DND-41 (cell line): Measurements from ENCODE around the gene IDI1.
A peak's percentile ranks its signal among the peaks of the same experiment; 100 is the strongest.

Source experiments
- ATAC-seq: fragments of 200-7000 bp; cut with Tn5 transposase; 3 replicates; pipeline ENCODE4 v1.9.1; 2021; ENCODE audit warnings: low read depth; ENCODE audit not compliant: insufficient read depth
- DNase-seq: peaks from one replicate; pipeline ENCODE4 v3.0.0-alpha.2; 2020
- H2AFZ ChIP-seq: 2 replicates; pipeline ENCODE4 v1.6.0; 2012; ENCODE audit warnings: low read depth, low read length
- H3K27ac ChIP-seq: 2 replicates; pipeline ENCODE4 v1.5.1; 2012; ENCODE audit warnings: low read length, inconsistent platforms
- H3K27me3 ChIP-seq: fragments of 200-600 bp; sonication (generic); 2 replicates; pipeline ENCODE4 v1.6.0; 2012; ENCODE audit warnings: low read length, mild to moderate bottlenecking, inconsistent platforms; ENCODE audit not compliant: insufficient read depth, poor library complexity
- H3K36me3 ChIP-seq: 2 replicates; pipeline ENCODE4 v1.5.1; 2012; ENCODE audit warnings: low read length, inconsistent platforms; ENCODE audit not compliant: insufficient read depth
- H3K4me1 ChIP-seq: 2 replicates; pipeline ENCODE4 v1.5.1; 2012; ENCODE audit warnings: mild to moderate bottlenecking, low read length; ENCODE audit not compliant: insufficient read depth
- H3K4me2 ChIP-seq: 2 replicates; pipeline ENCODE4 v1.6.0; 2012; ENCODE audit warnings: mild to moderate bottlenecking, moderate library complexity, low read length, inconsistent platforms; ENCODE audit not compliant: insufficient read depth
- H3K4me3 ChIP-seq, 2 experiments: fragments of 200-600 bp in 1 of 2; shearing (Covaris generic) in 1 of 2; 2 replicates each; pipeline ENCODE4 v1.5.1; 2012 to 2016; ENCODE audit warnings: inconsistent platforms in 2 of 2, low read length in 2 of 2, mild to moderate bottlenecking in 2 of 2, low read depth in 1 of 2, moderate library complexity in 1 of 2
- H3K79me2 ChIP-seq: 2 replicates; pipeline ENCODE4 v1.6.0; 2012; ENCODE audit warnings: low read length, inconsistent platforms; ENCODE audit not compliant: insufficient read depth
- H3K9ac ChIP-seq: 2 replicates; pipeline ENCODE4 v1.6.0; 2012; ENCODE audit warnings: low read depth, mild to moderate bottlenecking, inconsistent platforms, low read length, moderate library complexity
- H3K9me3 ChIP-seq: 2 replicates; pipeline ENCODE4 v1.5.1; 2012; ENCODE audit warnings: low read length, moderate library complexity, mild to moderate bottlenecking, inconsistent platforms; ENCODE audit not compliant: insufficient read depth, severe bottlenecking
- H4K20me1 ChIP-seq: 2 replicates; pipeline ENCODE4 v1.6.0; 2012; ENCODE audit warnings: low read length; ENCODE audit not compliant: insufficient read depth
- CTCF ChIP-seq: IDR thresholded peaks from 2 replicates; pipeline ENCODE4 v1.5.1; 2012; ENCODE audit warnings: borderline replicate concordance, low read length, moderate library complexity, mild to moderate bottlenecking; ENCODE audit not compliant: poor library complexity, severe bottlenecking; ENCODE audit errors: extremely low read depth
- EZH2 ChIP-seq: IDR thresholded peaks from 3 replicates; pipeline ENCODE4 v1.6.1; 2012; ENCODE audit warnings: borderline replicate concordance, low read depth, mild to moderate bottlenecking, moderate library complexity, low read length, inconsistent platforms; ENCODE audit not compliant: severe bottlenecking

Gene IDI1

GRCh38 chr10:1037098-1037497 is 11.8 kb downstream of the IDI1 start:
- Histone ChIP-seq H3K79me2 (no peaks in the 10 kb centered on the region; the same call in 1 of the 2 replicates), H3K27me3 (no peaks in the 10 kb centered on the region), H3K36me3 (peaks cover 48% of the 10 kb centered on the region), H3K27ac (no peak overlapping the region), H3K4me1 (no peaks in the 10 kb centered on the region), H3K4me2 (no peak overlapping the region), H3K9ac (no peak overlapping the region), H3K4me3 (no peak overlapping the region), H3K9me3 (no peaks in the 10 kb centered on the region), H2AFZ (no peak overlapping the region), H4K20me1 (peaks cover 17% of the 10 kb centered on the region; the same call in 1 of the 2 replicates)
- ATAC-seq (no peak), DNase-seq (no peak)
- no peak for TF ChIP-seq CTCF
- no peak for TF ChIP-seq EZH2

- Histone ChIP-seq H4K20me1 (peaks cover 17% of the 10 kb centered on the region; the same call in 1 of the 2 replicates), H3K79me2 (no peaks in the 10 kb centered on the region; the same call in 1 of the 2 replicates), H2AFZ (no peak overlapping the region), H3K9me3 (no peaks in the 10 kb centered on the region), H3K4me3 (no peak overlapping the region), H3K27me3 (no peaks in the 10 kb centered on the region), H3K4me2 (no peak overlapping the region), H3K4me1 (no peaks in the 10 kb centered on the region), H3K9ac (no peak overlapping the region), H3K27ac (no peak overlapping the region), H3K36me3 (peaks cover 43% of the 10 kb centered on the region)
- TF ChIP-seq EZH2: no peak
- no peak for TF ChIP-seq CTCF
- ATAC-seq: peak; percentile 47
- no peak for DNase-seq
Measured at GRCh38 chr10:1036341-1036791, 12.6 kb downstream of the IDI1 start.

DNA sequence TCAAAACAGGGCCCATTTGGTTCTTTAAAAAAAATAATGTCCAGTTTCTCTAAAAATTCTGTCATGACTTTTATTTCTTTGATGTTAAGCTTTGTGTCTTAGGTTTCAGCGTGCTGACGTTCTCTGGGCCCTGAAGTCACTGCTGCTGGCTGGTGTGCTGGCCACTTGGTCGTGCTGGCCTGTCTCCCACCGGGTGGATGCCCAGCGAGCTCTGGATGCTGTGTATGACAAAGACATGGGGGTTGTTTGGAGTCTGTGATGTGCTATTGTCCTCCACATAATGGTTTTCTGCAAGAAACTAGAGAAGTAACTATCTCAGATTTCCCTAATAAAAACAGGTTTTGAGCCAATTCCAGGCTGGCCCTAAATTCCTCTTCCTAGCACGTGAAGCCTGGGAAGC is 13.7 kb downstream of the IDI1 start:
- no peak overlapping the region for H3K4me2 ChIP-seq
- TF ChIP-seq EZH2 (no peak), CTCF (no peak)
- H3K4me1 ChIP-seq: no peaks in the 10 kb centered on the region
- no peak overlapping the region for H2AFZ ChIP-seq
- no peak for DNase-seq
- ATAC-seq: no peak
- H3K79me2 ChIP-seq: no peaks in the 10 kb centered on the region; the same call in 1 of the 2 replicates
- H4K20me1 ChIP-seq: peaks cover 15% of the 10 kb centered on the region; the same call in 1 of the 2 replicates
- no peak overlapping the region for H3K27ac ChIP-seq
- H3K9me3 ChIP-seq: no peaks in the 10 kb centered on the region
- no peak overlapping the region for H3K9ac ChIP-seq
- H3K27me3 ChIP-seq: no peaks in the 10 kb centered on the region
- peaks cover 32% of the 10 kb centered on the region for H3K36me3 ChIP-seq
- H3K4me3 ChIP-seq: no peak overlapping the region

DNA sequence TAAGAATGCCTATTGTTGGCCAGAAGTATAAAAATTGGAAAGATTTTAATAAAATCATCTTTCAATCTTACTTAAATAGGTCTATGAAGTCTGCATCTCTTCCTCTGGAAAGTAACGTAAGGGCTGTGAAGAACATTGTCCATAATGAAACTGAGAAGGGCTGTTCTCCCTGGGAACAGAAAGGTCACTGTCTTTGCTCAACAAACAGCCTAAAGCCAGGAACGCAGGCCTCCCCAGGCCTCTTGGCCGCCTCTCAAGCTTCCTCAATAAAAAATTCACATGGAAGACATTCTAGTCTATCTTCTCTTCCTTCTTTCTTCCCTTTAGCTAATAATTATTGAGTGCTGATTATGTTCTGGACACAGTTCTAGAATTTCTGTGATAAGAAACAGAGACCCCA is 14.2 kb downstream of the IDI1 start:
- H4K20me1 ChIP-seq: peaks cover 12% of the 10 kb centered on the region; the same call in 1 of the 2 replicates

More for the DNA sequence above, 14.2 kb downstream of the IDI1 start:
- H3K4me1 ChIP-seq: no peaks in the 10 kb centered on the region
- no peaks in the 10 kb centered on the region for H3K27me3 ChIP-seq
- ATAC-seq: no peak
- no peaks in the 10 kb centered on the region for H3K9me3 ChIP-seq
- no peaks in the 10 kb centered on the region; the same call in 1 of the 2 replicates for H3K79me2 ChIP-seq
- no peak for DNase-seq
- H3K36me3 ChIP-seq: peaks cover 29% of the 10 kb centered on the region; the same call in 1 of the 2 replicates
- H2AFZ ChIP-seq: no peak overlapping the region
- no peak for TF ChIP-seq CTCF
- no peak for TF ChIP-seq EZH2
- no peak overlapping the region for H3K9ac ChIP-seq
- H3K4me2 ChIP-seq: no peak overlapping the region
- H3K27ac ChIP-seq: no peak overlapping the region
- H3K4me3 ChIP-seq: no peak overlapping the region
